ENCODE results near the gene KIF16B.

DNA sequence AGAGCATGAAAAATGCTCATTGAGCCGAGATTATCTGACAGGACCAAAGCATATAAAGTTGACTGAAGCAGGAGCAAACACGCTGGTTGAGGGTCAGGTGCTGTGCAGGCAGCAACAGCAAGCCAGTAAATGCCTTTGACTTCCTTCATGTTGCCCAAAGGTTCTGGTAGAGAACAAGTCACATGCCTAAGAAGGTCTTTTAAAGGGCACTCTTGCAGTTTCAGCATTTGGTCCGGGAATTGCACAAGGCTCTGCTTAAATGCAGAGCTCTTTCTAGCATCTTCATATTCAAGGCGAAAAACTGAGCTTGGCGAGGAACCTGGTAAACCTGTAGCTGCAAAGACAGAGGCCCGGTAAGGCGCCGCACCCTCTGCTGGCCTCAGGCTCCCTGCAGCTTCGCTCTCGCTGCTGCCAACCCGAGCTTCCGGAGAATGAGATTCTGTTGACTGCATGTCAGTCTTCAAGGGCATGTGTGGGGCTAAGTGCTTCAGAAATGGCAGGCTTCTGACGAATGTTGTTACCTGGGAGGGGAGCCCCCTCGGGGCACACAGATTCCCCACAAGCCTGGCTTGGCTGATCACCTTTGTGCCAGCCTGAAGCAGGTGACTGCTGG is 205.2 kb downstream of the KIF16B start:
- TF ChIP-seq, protein P1, sequence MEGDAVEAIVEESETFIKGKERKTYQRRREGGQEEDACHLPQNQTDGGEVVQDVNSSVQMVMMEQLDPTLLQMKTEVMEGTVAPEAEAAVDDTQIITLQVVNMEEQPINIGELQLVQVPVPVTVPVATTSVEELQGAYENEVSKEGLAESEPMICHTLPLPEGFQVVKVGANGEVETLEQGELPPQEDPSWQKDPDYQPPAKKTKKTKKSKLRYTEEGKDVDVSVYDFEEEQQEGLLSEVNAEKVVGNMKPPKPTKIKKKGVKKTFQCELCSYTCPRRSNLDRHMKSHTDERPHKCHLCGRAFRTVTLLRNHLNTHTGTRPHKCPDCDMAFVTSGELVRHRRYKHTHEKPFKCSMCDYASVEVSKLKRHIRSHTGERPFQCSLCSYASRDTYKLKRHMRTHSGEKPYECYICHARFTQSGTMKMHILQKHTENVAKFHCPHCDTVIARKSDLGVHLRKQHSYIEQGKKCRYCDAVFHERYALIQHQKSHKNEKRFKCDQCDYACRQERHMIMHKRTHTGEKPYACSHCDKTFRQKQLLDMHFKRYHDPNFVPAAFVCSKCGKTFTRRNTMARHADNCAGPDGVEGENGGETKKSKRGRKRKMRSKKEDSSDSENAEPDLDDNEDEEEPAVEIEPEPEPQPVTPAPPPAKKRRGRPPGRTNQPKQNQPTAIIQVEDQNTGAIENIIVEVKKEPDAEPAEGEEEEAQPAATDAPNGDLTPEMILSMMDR (conservative IDR thresholded peaks at IDR 0.05; ENCODE audit: low read depth, low read length) = no peak
- TF ChIP-seq EZH2 (IDR thresholded peaks at IDR 0.05; ENCODE audit: borderline replicate concordance, low read depth, low read length, poor library complexity, severe bottlenecking) = no peak
